Measurements from ENCODE around the gene KIAA1549. TPM values are rescaled to one million over a fixed set of nuclear protein-coding genes. Genes with fewer than 3 reads are reported as not detected.
"Not testable (repeated sequence)": the region's sequence is repeated elsewhere in the genome, so short reads cannot be mapped to it uniquely, and the experiment has no call there.

Gene KIAA1549
- total and polyA plus RNA-seq, 10 of the 15 experiments (the other 5 are each of a cell fraction or from before 2014, with no cell fraction given) = 0.02 to 0.82 (median 0.22) TPM

- H3K36me3 ChIP-seq (ENCODE audit: control insufficient read depth in 2 of 2, insufficient read depth in 2 of 2, low read length in 1 of 2); H3K27ac ChIP-seq (ENCODE audit: control insufficient read depth, insufficient read depth); H2AFZ ChIP-seq (ENCODE audit: control insufficient read depth, low read depth, low read length); in situ Hi-C loops (cut with MboI); H3K4me1 ChIP-seq (ENCODE audit: control insufficient read depth, insufficient read depth, low read length); DNase-seq (ENCODE audit: low read depth, low spot score); H3K9me3 ChIP-seq (replicated peaks; ENCODE audit: control insufficient read depth, insufficient read depth, low read length); BruUV-seq (replicated peaks); intact Hi-C loops (cut with micrococcal nuclease; ENCODE audit: unreplicated experiment); SMC1A ChIA-PET (ENCODE audit: uncharacterized antibody, unreplicated experiment); H4K20me1 ChIP-seq (ENCODE audit: control insufficient read depth, insufficient read depth); H3K4me3 ChIP-seq; ATAC-seq; RAD21 ChIA-PET (ENCODE audit: unreplicated experiment); CTCF ChIA-PET; H3K79me2 ChIP-seq (ENCODE audit: control insufficient read depth, insufficient read depth, low read length); H3K4me2 ChIP-seq (ENCODE audit: control insufficient read depth, insufficient read depth); H3K9ac ChIP-seq (ENCODE audit: control insufficient read depth, insufficient read depth, low read length); FAIRE-seq; H3K27me3 ChIP-seq (replicated peaks in 1 of 2; ENCODE audit: control insufficient read depth in 2 of 2, insufficient read depth in 2 of 2, low read length in 1 of 2): not testable (repeated sequence)
- 12% methylated on average over 3 of the region's 4 CpGs for WGBS (ENCODE audit: insufficient coverage, insufficient replicate concordance, low lambda C conversion rate, missing lambda C conversion rate)
- POLR2A ChIA-PET = interaction anchor here (0.6 kb wide), 1 partner anchor 37 kb away, joined by 4 read pairs; no protein-coding TSS in a partner anchor
Observed at GRCh38 chr7:138797046-138797445, 184.1 kb downstream of the KIAA1549 start.

GRCh38 chr7:138796038-138796615 lies 185.1 kb downstream of the KIAA1549 start:
- Histone ChIP-seq H3K79me2 (ENCODE audit: control insufficient read depth, insufficient read depth, low read length) (no peaks in the 10 kb centered on the region), H3K9me3 (replicated peaks; ENCODE audit: control insufficient read depth, insufficient read depth, low read length) (no peaks in the 10 kb centered on the region), H3K27me3 (replicated peaks in 1 of 2; ENCODE audit: control insufficient read depth in 2 of 2, insufficient read depth in 2 of 2, low read length in 1 of 2) (no peaks in the 10 kb centered on the region), H3K36me3 (ENCODE audit: control insufficient read depth in 2 of 2, insufficient read depth in 2 of 2, low read length in 1 of 2) (no peaks in the 10 kb centered on the region), H3K4me2 (ENCODE audit: control insufficient read depth, insufficient read depth) (no peak overlapping the region), H3K4me3 (no peak overlapping the region), H3K9ac (ENCODE audit: control insufficient read depth, insufficient read depth, low read length) (no peak overlapping the region), H3K4me1 (ENCODE audit: control insufficient read depth, insufficient read depth, low read length) (no peaks in the 10 kb centered on the region), H3K27ac (ENCODE audit: control insufficient read depth, insufficient read depth) (no peak overlapping the region), H2AFZ (ENCODE audit: control insufficient read depth, low read depth, low read length) (no peak overlapping the region), H4K20me1 (ENCODE audit: control insufficient read depth, insufficient read depth) (no peaks in the 10 kb centered on the region)
- DNase-seq (ENCODE audit: low read depth, low spot score) = no peak
- 29% methylated on average over 9 of the region's 9 CpGs for WGBS (ENCODE audit: insufficient coverage, insufficient replicate concordance, low lambda C conversion rate, missing lambda C conversion rate)
- CTCF ChIA-PET = no interaction called here
- POLR2A ChIA-PET = no interaction called here
- SMC1A ChIA-PET (ENCODE audit: uncharacterized antibody, unreplicated experiment) = no interaction called here
- TF ChIP-seq RELA (IDR thresholded peaks at IDR 0.05; ENCODE audit: borderline replicate concordance, partially characterized antibody) (no peak), RAD51 (IDR thresholded peaks at IDR 0.05) (no peak), GABPA (IDR thresholded peaks at IDR 0.05; ENCODE audit: low read depth) (no peak), ZNF217 (IDR thresholded peaks at IDR 0.05) (no peak), SUPT20H (IDR thresholded peaks at IDR 0.05; ENCODE audit: borderline replicate concordance, control insufficient read depth, low read depth, low read length) (no peak)
- no peak for FAIRE-seq
- in situ Hi-C loops (cut with MboI) (no loop called here), intact Hi-C loops (cut with micrococcal nuclease; ENCODE audit: unreplicated experiment) (no loop called here)
- no TSS peak for BruUV-seq (replicated peaks)
- ATAC-seq = peak; percentile 27; the same call in 1 of the 3 replicates
- RAD21 ChIA-PET (ENCODE audit: unreplicated experiment) = no interaction called here
